ENCODE measurements around the gene PROM2.
"Not testable (repeated sequence)": the region's sequence is repeated elsewhere in the genome, so short reads cannot be mapped to it uniquely, and the experiment has no call there.

PROM2 gene

GRCh38 chr2:95269036-95269680, 5.1 kb upstream of the PROM2 start:
- no peak for FAIRE-seq

- FAIRE-seq: not testable (repeated sequence)
These were observed 4.5 kb upstream of the PROM2 start for GRCh38 chr2:95269745-95270144.

GRCh38 chr2:95270541-95271081, 3.6 kb upstream of the PROM2 start:
- no peak for FAIRE-seq

- no peak for FAIRE-seq
These were observed 2.8 kb upstream of the PROM2 start for GRCh38 chr2:95271381-95271971.

GRCh38 chr2:95272299-95272751, 1.9 kb upstream of the PROM2 start:
- FAIRE-seq: no peak

GRCh38 chr2:95272781-95273180, 1.5 kb upstream of the PROM2 start:
- no peak for FAIRE-seq

- FAIRE-seq: no peak
These were observed 521 bp upstream of the PROM2 start for GRCh38 chr2:95273566-95274290.

- no peak for FAIRE-seq
These were observed 884 bp downstream of the PROM2 start for GRCh38 chr2:95275151-95275515.

- no peak for FAIRE-seq
These were observed 1.5 kb downstream of the PROM2 start for GRCh38 chr2:95275601-95276243.

GRCh38 chr2:95276244-95276887, 2.1 kb downstream of the PROM2 start:
- FAIRE-seq: no peak

- FAIRE-seq: no peak
These were observed 2.6 kb downstream of the PROM2 start for GRCh38 chr2:95276888-95277245.

GRCh38 chr2:95277246-95277906, 3.1 kb downstream of the PROM2 start:
- no peak for FAIRE-seq

- no peak for FAIRE-seq
These were observed 3.8 kb downstream of the PROM2 start for GRCh38 chr2:95278051-95278471.

GRCh38 chr2:95278637-95279225, 4.5 kb downstream of the PROM2 start:
- no peak for FAIRE-seq

- FAIRE-seq: no peak
These were observed 5.3 kb downstream of the PROM2 start for GRCh38 chr2:95279435-95280035.

- no peak for FAIRE-seq
These were observed 6.8 kb downstream of the PROM2 start for GRCh38 chr2:95281071-95281470.

- FAIRE-seq: no peak
These were observed 7.5 kb downstream of the PROM2 start for GRCh38 chr2:95281786-95282185.

GRCh38 chr2:95282458-95282857, 8.2 kb downstream of the PROM2 start:
- FAIRE-seq: no peak

- FAIRE-seq: no peak
These were observed 9.3 kb downstream of the PROM2 start for GRCh38 chr2:95283562-95283961.

GRCh38 chr2:95284886-95285541, 10.8 kb downstream of the PROM2 start:
- no peak for FAIRE-seq

GRCh38 chr2:95285542-95285932, 11.3 kb downstream of the PROM2 start:
- FAIRE-seq: no peak
